ENCODE data around the gene BBOF1.
A peak's percentile ranks its signal among the peaks of the same experiment; 100 is the strongest.

BBOF1 gene

DNA sequence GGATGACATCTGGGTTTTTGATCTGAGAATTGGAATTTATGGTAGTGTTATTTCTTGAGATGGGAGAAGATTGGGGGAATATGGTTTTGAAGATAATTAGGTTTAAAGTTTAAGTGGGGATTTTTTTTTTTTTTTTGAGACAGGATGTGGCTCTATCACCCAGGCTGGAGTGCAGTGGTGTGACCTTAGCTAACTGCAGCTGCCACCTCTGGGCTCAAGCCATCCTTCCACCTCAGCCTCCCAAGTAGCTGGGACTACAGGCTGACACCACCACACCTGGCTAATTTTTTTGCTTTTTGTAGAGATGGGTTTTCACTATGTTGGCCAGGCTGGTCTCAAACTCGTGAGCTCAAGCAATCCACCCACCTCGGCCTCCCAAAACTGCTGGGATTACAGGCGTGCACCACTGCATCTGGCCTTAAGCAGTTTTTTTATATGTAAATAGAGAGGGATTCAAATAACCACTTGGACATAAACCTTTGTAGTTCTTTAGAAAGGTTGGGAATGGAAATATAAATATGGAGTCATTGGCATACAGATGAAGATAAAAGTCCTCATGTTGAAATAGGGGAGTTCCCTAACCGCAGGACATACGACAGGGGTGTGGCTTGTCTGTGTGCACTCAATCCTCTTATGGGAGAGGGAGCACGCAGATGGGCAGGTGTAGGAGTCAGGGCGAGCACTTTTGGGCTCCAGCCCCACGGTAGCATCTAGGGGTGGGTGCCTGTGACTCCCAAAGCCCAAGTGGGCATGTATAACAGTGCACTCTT is 70.3 kb downstream of the BBOF1 start:
- DNase-seq: no peak

DNA sequence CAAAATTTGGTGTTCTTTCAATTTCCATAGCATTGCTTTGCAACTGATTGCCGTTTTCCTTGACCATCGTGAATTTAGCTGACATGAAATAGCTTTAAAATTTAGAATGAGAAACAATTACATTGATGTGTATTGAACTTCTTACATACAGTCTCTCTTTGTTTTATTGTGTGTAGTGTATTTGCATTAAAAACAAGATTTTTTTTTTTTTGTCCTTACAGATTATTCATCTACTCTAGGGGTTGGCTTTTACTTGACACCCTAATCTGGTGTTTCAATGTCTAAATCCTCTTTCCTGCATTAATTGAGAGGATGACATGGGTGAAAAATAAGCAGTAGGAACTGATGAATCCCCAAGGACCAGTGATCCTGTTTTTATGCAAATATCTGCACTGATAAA is 86.2 kb downstream of the BBOF1 start:
- no peak for DNase-seq

DNA sequence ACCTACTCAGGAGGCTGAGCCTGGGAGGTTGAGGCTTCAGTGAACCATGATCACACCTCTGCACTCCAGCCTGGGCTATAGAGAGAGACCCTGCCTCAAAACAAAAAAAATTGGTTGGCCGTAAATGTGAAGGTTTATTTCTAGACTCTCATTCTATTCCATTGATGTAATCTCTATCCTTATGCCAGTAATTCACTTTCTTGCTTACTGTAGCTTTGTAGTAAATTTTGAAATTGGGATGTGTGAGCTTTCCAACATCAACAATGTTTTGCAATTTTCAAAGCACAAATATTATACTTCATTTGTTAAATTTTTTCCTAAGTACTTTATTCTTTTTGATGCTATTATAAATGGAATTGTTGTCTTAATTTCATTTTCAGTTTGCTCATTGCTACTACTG is 90.2 kb downstream of the BBOF1 start:
- no peak for DNase-seq

GRCh38 chr14:74111395-74112216 is 92.5 kb downstream of the BBOF1 start:
- DNase-seq: peak in 1 of 58 donors; percentile 22
